Measurements from ENCODE around the gene ALDH1B1. TPM values are rescaled to one million over a fixed set of nuclear protein-coding genes. Genes with fewer than 3 reads are reported as not detected.

ALDH1B1 gene
- polyA plus RNA-seq, 1 of the 3 experiments (the other 2 are of a cell fraction) = 16.5 TPM

DNA sequence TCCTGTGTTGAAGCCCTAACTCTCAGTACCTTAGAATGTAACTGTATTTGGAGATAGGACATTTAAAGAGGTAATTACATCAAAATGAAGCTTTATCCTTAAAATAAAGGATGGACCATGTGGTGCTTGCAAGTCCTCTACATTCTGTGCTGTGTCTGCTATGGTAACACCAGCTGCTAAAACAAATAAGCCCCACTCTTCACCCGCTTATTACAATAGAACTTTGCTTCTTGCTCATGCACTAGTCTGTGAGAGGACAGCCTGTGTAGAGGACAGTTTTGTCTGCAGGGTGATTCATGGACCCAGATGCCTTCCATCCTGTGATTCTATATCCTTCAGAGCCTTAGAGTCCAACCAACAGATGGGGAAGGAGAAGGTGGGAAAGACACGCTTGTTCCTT lies 44.2 kb downstream of the ALDH1B1 start:
- Histone ChIP-seq H4K20me1 (ENCODE audit: insufficient read depth) (no peaks in the 10 kb centered on the region), H2AFZ (ENCODE audit: low read depth) (no peak overlapping the region), H3K4me3 (ENCODE audit: low read depth in 2 of 2, low read length in 1 of 2) (no peak overlapping the region), H3K27me3 (ENCODE audit: insufficient read depth) (no peaks in the 10 kb centered on the region), H3K4me1 (ENCODE audit: control insufficient read depth in 1 of 2, insufficient read depth in 2 of 2, low read depth in 1 of 2, low read length in 1 of 2) (no peaks in the 10 kb centered on the region), H3K27ac (ENCODE audit: low read depth in 2 of 2, low read length in 1 of 2) (no peak overlapping the region), H3F3A (replicated peaks; ENCODE audit: insufficient read depth) (no peaks in the 10 kb centered on the region), H3K4me2 (no peak overlapping the region), H3K9me3 (no peaks in the 10 kb centered on the region), H3K79me2 (ENCODE audit: insufficient read depth) (no peaks in the 10 kb centered on the region), H3K9ac (no peak overlapping the region), H3K36me3 (replicated peaks in 1 of 2; ENCODE audit: control insufficient read depth in 1 of 2, insufficient read depth in 2 of 2, low read length in 1 of 2) (no peaks in the 10 kb centered on the region), H3K9me2 (no peaks in the 10 kb centered on the region)
- ChIA-PET CTCF (interaction anchor here (8.8 kb wide), 1 partner anchor 18 kb away, joined by 93 read pairs; no protein-coding TSS in a partner anchor), POLR2A (no interaction called here)
- DNase-seq = no peak
- WGBS (ENCODE audit: low lambda C conversion rate) = 77% methylated on average over 2 of the region's 2 CpGs
- no peak for TF ChIP-seq EP300 (IDR thresholded peaks at IDR 0.05; ENCODE audit: borderline replicate concordance in 1 of 2, low read depth in 1 of 2, low read length in 1 of 2)

GRCh38 chr9:38437193-38437823 lies 44.8 kb downstream of the ALDH1B1 start:
- H3K4me1 ChIP-seq (ENCODE audit: control insufficient read depth in 1 of 2, insufficient read depth in 2 of 2, low read depth in 1 of 2, low read length in 1 of 2) = no peaks in the 10 kb centered on the region
- H2AFZ ChIP-seq (ENCODE audit: low read depth) = no peak overlapping the region
- DNase-seq = no peak
- ChIA-PET CTCF (interaction anchor here (0.9 to 1.2 kb wide), 2 partner anchors 20 to 65 kb away, joined by 3 read pairs; no protein-coding TSS in a partner anchor), POLR2A (no interaction called here)
- no peak for TF ChIP-seq EP300 (IDR thresholded peaks at IDR 0.05; ENCODE audit: borderline replicate concordance in 1 of 2, low read depth in 1 of 2, low read length in 1 of 2)
- no peak for TF ChIP-seq SMC3 (IDR thresholded peaks at IDR 0.05; ENCODE audit: low read depth, low read length)
- TF ChIP-seq RCOR1 (IDR thresholded peaks at IDR 0.05; ENCODE audit: low read length) = no peak
- TF ChIP-seq FOXM1 (IDR thresholded peaks at IDR 0.05; ENCODE audit: low read depth) = no peak
- no peak overlapping the region for H3K4me3 ChIP-seq (ENCODE audit: low read depth in 2 of 2, low read length in 1 of 2)
- no peak overlapping the region for H3K9ac ChIP-seq
- no peaks in the 10 kb centered on the region for H3F3A ChIP-seq (replicated peaks; ENCODE audit: insufficient read depth)
- no peak overlapping the region; the same call in 1 of the 2 replicates for H3K4me2 ChIP-seq
- no peaks in the 10 kb centered on the region for H4K20me1 ChIP-seq (ENCODE audit: insufficient read depth)
- H3K79me2 ChIP-seq (ENCODE audit: insufficient read depth) = no peaks in the 10 kb centered on the region
- H3K9me2 ChIP-seq = no peaks in the 10 kb centered on the region
- H3K36me3 ChIP-seq (replicated peaks in 1 of 2; ENCODE audit: control insufficient read depth in 1 of 2, insufficient read depth in 2 of 2, low read length in 1 of 2) = no peaks in the 10 kb centered on the region
- H3K27ac ChIP-seq (ENCODE audit: low read depth in 2 of 2, low read length in 1 of 2) = no peak overlapping the region
- no peaks in the 10 kb centered on the region for H3K27me3 ChIP-seq (ENCODE audit: insufficient read depth)
- no peaks in the 10 kb centered on the region for H3K9me3 ChIP-seq
- 58% methylated on average over 11 of the region's 11 CpGs for WGBS (ENCODE audit: low lambda C conversion rate)

GRCh38 chr9:38439291-38439915 lies 46.9 kb downstream of the ALDH1B1 start:
- H3K9me2 ChIP-seq = no peaks in the 10 kb centered on the region
- no peaks in the 10 kb centered on the region for H3K79me2 ChIP-seq (ENCODE audit: insufficient read depth)
- H3K4me1 ChIP-seq (ENCODE audit: control insufficient read depth in 1 of 2, insufficient read depth in 2 of 2, low read depth in 1 of 2, low read length in 1 of 2) = no peaks in the 10 kb centered on the region
- CTCF ChIA-PET = no interaction called here
- no peak for DNase-seq
- H4K20me1 ChIP-seq (ENCODE audit: insufficient read depth) = no peaks in the 10 kb centered on the region
- no peak overlapping the region for H3K4me2 ChIP-seq
- WGBS (ENCODE audit: low lambda C conversion rate) = 26% methylated on average over 3 of the region's 3 CpGs
- H3K4me3 ChIP-seq (ENCODE audit: low read depth in 2 of 2, low read length in 1 of 2) = no peak overlapping the region
- no peaks in the 10 kb centered on the region for H3K36me3 ChIP-seq (replicated peaks in 1 of 2; ENCODE audit: control insufficient read depth in 1 of 2, insufficient read depth in 2 of 2, low read length in 1 of 2)
- H2AFZ ChIP-seq (ENCODE audit: low read depth) = no peak overlapping the region
- no peaks in the 10 kb centered on the region for H3K27me3 ChIP-seq (ENCODE audit: insufficient read depth)
- H3K9ac ChIP-seq = no peak overlapping the region
- no peaks in the 10 kb centered on the region for H3F3A ChIP-seq (replicated peaks; ENCODE audit: insufficient read depth)
- no peak overlapping the region for H3K27ac ChIP-seq (ENCODE audit: low read depth in 2 of 2, low read length in 1 of 2)
- H3K9me3 ChIP-seq = no peaks in the 10 kb centered on the region
- POLR2A ChIA-PET = no interaction called here
- no peak for TF ChIP-seq IRF3 (IDR thresholded peaks at IDR 0.05; ENCODE audit: low read depth, low read length)
- no peak for TF ChIP-seq NFIC (IDR thresholded peaks at IDR 0.05; ENCODE audit: borderline replicate concordance)
- TF ChIP-seq YY1 (IDR thresholded peaks at IDR 0.05; ENCODE audit: low read depth) = no peak
- TF ChIP-seq GABPA (IDR thresholded peaks at IDR 0.05; ENCODE audit: low read depth) = no peak
- TF ChIP-seq REST (IDR thresholded peaks at IDR 0.05; ENCODE audit: low read depth, low read length) = no peak
- no peak for TF ChIP-seq MEF2A (IDR thresholded peaks at IDR 0.05; ENCODE audit: borderline replicate concordance, low read depth)
- no peak for TF ChIP-seq RXRA (IDR thresholded peaks at IDR 0.05; ENCODE audit: borderline replicate concordance, low read depth)
- TF ChIP-seq TEAD4 (IDR thresholded peaks at IDR 0.05; ENCODE audit: borderline replicate concordance, insufficient read depth) = no peak
- TF ChIP-seq SIN3A (IDR thresholded peaks at IDR 0.05; ENCODE audit: borderline replicate concordance, low read depth, low read length) = no peak
- TF ChIP-seq, protein P1, sequence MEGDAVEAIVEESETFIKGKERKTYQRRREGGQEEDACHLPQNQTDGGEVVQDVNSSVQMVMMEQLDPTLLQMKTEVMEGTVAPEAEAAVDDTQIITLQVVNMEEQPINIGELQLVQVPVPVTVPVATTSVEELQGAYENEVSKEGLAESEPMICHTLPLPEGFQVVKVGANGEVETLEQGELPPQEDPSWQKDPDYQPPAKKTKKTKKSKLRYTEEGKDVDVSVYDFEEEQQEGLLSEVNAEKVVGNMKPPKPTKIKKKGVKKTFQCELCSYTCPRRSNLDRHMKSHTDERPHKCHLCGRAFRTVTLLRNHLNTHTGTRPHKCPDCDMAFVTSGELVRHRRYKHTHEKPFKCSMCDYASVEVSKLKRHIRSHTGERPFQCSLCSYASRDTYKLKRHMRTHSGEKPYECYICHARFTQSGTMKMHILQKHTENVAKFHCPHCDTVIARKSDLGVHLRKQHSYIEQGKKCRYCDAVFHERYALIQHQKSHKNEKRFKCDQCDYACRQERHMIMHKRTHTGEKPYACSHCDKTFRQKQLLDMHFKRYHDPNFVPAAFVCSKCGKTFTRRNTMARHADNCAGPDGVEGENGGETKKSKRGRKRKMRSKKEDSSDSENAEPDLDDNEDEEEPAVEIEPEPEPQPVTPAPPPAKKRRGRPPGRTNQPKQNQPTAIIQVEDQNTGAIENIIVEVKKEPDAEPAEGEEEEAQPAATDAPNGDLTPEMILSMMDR (IDR thresholded peaks at IDR 0.05) = no peak
